Upper lobe of left lung (tissue), 6 donors: ENCODE results near the gene CLEC4G. TPM values are rescaled to one million over a fixed set of nuclear protein-coding genes. Genes with fewer than 3 reads are reported as not detected.

Experiments used
- ATAC-seq, 2 donors: fragments of 200-7000 bp; cut with Tn5 transposase; one replicate each; pipeline ENCODE4 v1.9.1; 2022; ENCODE audit warnings: mild to moderate bottlenecking in 2 of 2, moderate library complexity in 2 of 2; ENCODE audit not compliant: low FRiP score in 2 of 2
- DNase-seq, 2 donors: peaks; one replicate each; pipeline ENCODE4 v3.0.0-alpha.2; 2019 to 2020
- H3K27ac ChIP-seq, 4 donors: fragments of 200-600 bp; sonication (generic); one replicate each; pipeline ENCODE4 v1.5.1; 2016 to 2019
- H3K27me3 ChIP-seq, 4 donors: fragments of 200-600 bp; sonication (generic); one replicate each; pipeline ENCODE4 v1.5.1; 2017 to 2019
- H3K36me3 ChIP-seq, 4 donors: fragments of 200-600 bp; sonication (generic); one replicate each; pipeline ENCODE4 v1.5.1; 2016 to 2019
- H3K4me1 ChIP-seq, 4 donors: fragments of 200-600 bp; sonication (generic); one replicate each; pipeline ENCODE4 v1.5.1; 2018 to 2019
- H3K4me3 ChIP-seq, 4 donors: fragments of 200-600 bp; sonication (generic); one replicate each; pipeline ENCODE4 v1.5.1; 2017 to 2019; ENCODE audit warnings: mild to moderate bottlenecking in 2 of 4, moderate library complexity in 1 of 4
- H3K9me3 ChIP-seq, 4 donors: fragments of 200-600 bp; sonication (generic); one replicate each; pipeline ENCODE4 v1.5.1; 2018 to 2019
- CTCF ChIP-seq, 6 experiments: fragments of 450-650 bp in 4 of 6; fragments of 200-600 bp in 2 of 6; sonication (generic) in 2 of 6; IDR thresholded peaks; one replicate each; pipeline ENCODE4 v1.5.1; 2016 to 2019; ENCODE audit warnings: antibody characterized with exemption in 6 of 6
- EP300 ChIP-seq, 4 donors: sonication (generic); formaldehyde crosslinking; IDR thresholded peaks; one replicate each; pipeline ENCODE4 v1.5.1; 2017; ENCODE audit warnings: antibody characterized with exemption in 4 of 4, control low read depth in 2 of 4
- POLR2A ChIP-seq, 4 donors: fragments of 450-650 bp; IDR thresholded peaks; one replicate each; pipeline ENCODE4 v1.5.1; 2016 to 2017; ENCODE audit warnings: antibody characterized with exemption in 4 of 4, mild to moderate bottlenecking in 2 of 4
- POLR2AphosphoS5 ChIP-seq, 2 donors: sonication (generic); formaldehyde crosslinking; IDR thresholded peaks; one replicate each; pipeline ENCODE4 v1.5.1; 2017; ENCODE audit warnings: antibody characterized with exemption in 2 of 2
- WGBS, 2 donors: methylation state at CpG; one replicate each; pipeline ENCODE4 v1.1.5; 2017 to 2018; 5-methylcytosine and 5-hydroxymethylcytosine counted together
- total RNA-seq, 6 donors: library from RNA; depleted of rRNA in 4 of 6; stranded (reverse); fragments of >200 nt in 4 of 6; gene quantifications; one replicate each; pipeline versions ENCODE4 v1.1.0 to v1.2.1, GENCODE V29; 2016 to 2021
- donor health status: DM: no; HTN: no; CAD: no; lungs with moderate emphysema.
- donor health status: DM: no; HTN: yes; CAD: no; lungs with severe emphysema.

CLEC4G gene
- total RNA-seq, 6 donors from 2014 or later = 0.40 to 2.5 (median 1.5) TPM; not detected in 2

DNA sequence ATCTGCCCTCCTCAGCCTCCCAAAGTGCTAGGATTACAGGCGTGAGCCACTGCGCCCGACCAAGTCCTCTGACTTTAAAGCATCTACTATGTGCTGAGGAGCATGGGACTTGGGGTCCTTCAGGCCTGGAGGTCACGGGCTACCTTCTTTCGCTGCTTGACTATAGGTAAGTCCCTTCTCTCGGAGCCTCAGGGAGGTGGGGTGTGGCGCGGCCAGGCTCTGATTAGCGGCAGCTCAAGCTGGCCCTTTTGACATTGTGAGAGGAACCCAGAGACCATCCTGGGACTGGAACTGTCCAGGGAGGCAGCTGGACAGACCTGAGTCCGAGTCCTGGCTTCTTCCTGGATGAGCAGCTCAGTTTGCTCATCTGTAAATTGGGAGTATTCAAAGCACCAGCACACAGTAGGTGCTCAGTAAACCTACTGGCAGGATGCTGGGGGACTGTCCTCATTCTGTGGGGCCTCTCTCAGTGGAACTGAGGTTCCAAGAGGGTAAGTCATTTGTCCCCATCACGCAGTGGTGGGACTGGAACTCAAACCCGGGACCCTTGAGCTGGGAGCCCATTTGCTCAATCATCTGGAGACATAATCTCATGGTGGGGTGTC is 30.8 kb downstream of the CLEC4G start:
- Histone ChIP-seq H3K27me3 (peaks cover 0 to 7% (median 2%) of the 10 kb centered on the region in 4 donors), H3K4me1 (peaks cover 0 to 10% (median 5%) of the 10 kb centered on the region in 4 donors), H3K4me3 (no peak overlapping the region), H3K36me3 (no peaks in the 10 kb centered on the region), H3K27ac (no peak overlapping the region), H3K9me3 (no peaks in the 10 kb centered on the region)
- no peak for TF ChIP-seq POLR2AphosphoS5 (IDR thresholded peaks at IDR 0.05)
- no peak for TF ChIP-seq POLR2A (IDR thresholded peaks at IDR 0.05)
- no peak for TF ChIP-seq CTCF (IDR thresholded peaks at IDR 0.05)
- TF ChIP-seq EP300 (IDR thresholded peaks at IDR 0.05) = no peak
- 94 to 95% methylated on average over 4 to 12 of the region's 12 CpGs for WGBS, 2 donors
- no peak for ATAC-seq
- DNase-seq = peak in 1 of 2 donors; percentile 32

DNA sequence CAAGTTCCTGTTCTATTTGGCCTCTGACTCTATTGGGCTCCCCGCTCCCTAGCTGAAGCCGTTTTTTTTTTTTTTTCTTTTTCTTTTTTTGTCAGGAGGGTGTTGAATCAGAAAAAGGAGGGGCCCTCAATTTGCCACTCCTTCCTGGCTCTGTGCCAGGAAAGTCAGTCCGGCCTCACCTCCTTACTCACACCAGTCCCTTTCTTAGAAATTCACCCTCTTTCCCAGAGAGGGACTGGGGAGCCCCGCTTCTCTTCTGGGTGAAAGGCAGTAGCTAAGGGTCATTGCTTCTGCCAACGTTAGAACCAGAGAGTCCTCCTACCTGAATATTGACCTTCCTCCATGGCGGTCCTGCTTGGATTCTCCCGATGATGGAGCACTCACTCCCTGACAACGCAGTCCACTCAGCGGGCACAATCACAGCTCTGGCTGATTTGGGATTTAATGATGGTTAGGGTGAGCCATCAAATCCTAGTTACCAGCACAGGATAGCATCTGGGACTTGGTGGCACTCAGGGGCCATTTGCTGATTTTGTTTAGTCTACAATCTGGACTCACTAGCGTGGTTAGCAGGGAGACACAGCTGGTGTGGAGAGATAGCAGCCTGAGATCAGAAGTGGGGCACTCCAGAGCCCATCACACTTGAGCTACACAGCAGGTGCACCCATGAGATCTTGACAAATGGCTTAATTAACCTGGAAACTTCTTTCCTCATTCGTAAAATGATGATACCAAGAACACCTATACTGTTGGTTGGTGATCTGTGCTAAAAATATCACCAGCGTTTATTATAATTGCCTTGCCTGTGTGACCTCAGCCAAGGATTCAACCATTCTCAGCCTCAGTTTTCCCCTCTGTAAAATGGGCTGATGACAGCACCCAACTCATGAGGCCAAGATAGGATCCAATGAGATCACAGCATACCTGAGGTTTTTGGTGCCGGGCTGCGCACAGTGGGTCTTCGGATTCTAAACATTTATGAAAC is 32.2 kb downstream of the CLEC4G start:
- DNase-seq = no peak
- no peak overlapping the region for H3K4me3 ChIP-seq
- TF ChIP-seq POLR2A (IDR thresholded peaks at IDR 0.05) (no peak), POLR2AphosphoS5 (IDR thresholded peaks at IDR 0.05) (no peak), CTCF (IDR thresholded peaks at IDR 0.05) (no peak), EP300 (IDR thresholded peaks at IDR 0.05) (no peak)
- 59 to 61% methylated on average over 15 of the region's 15 CpGs for WGBS, 2 donors
- H3K27ac ChIP-seq = no peak overlapping the region
- H3K9me3 ChIP-seq = no peaks in the 10 kb centered on the region
- ATAC-seq = no peak
- H3K4me1 ChIP-seq = no peaks in the 10 kb centered on the region
- H3K36me3 ChIP-seq = no peaks in the 10 kb centered on the region
- peaks cover 0 to 7% (median 2%) of the 10 kb centered on the region in 4 donors for H3K27me3 ChIP-seq

DNA sequence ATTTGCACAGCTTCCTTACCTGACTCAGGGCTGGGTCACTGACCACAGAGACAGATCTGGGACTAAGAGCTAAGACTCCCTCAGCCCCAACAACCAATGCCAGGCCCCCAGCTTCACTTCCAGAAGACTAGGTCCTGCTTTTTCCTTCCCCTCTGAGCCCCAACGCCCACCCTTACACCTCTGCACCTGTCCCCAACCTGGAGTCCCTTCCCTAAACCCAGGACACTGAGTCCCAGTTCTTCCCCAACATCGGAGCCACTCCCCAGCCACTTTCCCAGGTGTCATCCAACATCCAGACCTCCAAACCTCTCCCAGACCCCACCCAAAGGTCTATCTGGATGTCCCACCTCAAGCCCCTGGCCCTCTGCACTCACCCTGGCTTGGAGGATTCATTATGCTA is 32.9 kb downstream of the CLEC4G start:
- Histone ChIP-seq H3K4me3 (no peak overlapping the region), H3K27ac (no peak overlapping the region), H3K27me3 (peaks cover 0 to 7% (median 2%) of the 10 kb centered on the region in 4 donors), H3K36me3 (no peaks in the 10 kb centered on the region), H3K9me3 (no peaks in the 10 kb centered on the region), H3K4me1 (no peaks in the 10 kb centered on the region)
- no peak for TF ChIP-seq POLR2AphosphoS5 (IDR thresholded peaks at IDR 0.05)
- no peak for TF ChIP-seq POLR2A (IDR thresholded peaks at IDR 0.05)
- no peak for TF ChIP-seq EP300 (IDR thresholded peaks at IDR 0.05)
- no peak for TF ChIP-seq CTCF (IDR thresholded peaks at IDR 0.05)
- 40 to 56% methylated on average over 2 of the region's 2 CpGs for WGBS, 2 donors
- ATAC-seq (no peak), DNase-seq (no peak)

DNA sequence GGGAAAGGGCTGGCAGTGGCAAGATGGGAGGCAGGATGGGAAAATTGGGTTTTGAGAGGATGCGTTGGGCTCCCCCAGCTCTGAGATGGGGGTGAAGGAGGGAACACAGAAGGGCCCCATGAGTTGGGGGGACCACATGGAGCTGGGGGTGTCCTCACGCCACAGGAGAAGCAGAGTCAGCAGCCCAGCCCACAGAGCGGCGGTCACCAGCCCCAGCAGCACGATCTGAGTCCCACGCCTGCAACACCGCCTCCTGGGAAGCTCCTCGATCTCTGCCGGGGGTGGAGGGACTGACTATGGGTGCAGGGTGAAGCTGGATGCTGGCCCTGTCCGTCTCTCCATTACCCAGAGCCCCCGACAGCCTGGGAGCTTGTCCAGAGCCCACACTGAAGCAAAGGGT is 33.3 kb downstream of the CLEC4G start:
- no peak overlapping the region for H3K27ac ChIP-seq
- H3K4me3 ChIP-seq = no peak overlapping the region
- no peaks in the 10 kb centered on the region for H3K4me1 ChIP-seq
- H3K9me3 ChIP-seq = no peaks in the 10 kb centered on the region
- TF ChIP-seq POLR2A (IDR thresholded peaks at IDR 0.05) (no peak), CTCF (IDR thresholded peaks at IDR 0.05) (no peak), POLR2AphosphoS5 (IDR thresholded peaks at IDR 0.05) (no peak), EP300 (IDR thresholded peaks at IDR 0.05) (no peak)
- H3K36me3 ChIP-seq = no peaks in the 10 kb centered on the region
- WGBS, 2 donors = 36 to 58% methylated on average over 2 to 11 of the region's 11 CpGs
- peak in 1 of 2 donors; percentile 27 for DNase-seq
- H3K27me3 ChIP-seq = peaks cover 0 to 7% (median 2%) of the 10 kb centered on the region in 4 donors
- no peak for ATAC-seq
